Measurements from ENCODE around the gene MYF6. TPM values are rescaled to one million over a fixed set of nuclear protein-coding genes. Genes with fewer than 3 reads are reported as not detected.

Gene MYF6
- total and polyA plus RNA-seq, 2 experiments from 2014 or later: 0.30 TPM; not detected in 1

- H3K4me2 ChIP-seq: no peak overlapping the region
- H3K9me2 ChIP-seq (replicated peaks; ENCODE audit: insufficient read depth): no peaks in the 10 kb centered on the region
- no peak overlapping the region for H3K4me3 ChIP-seq
- 59% methylated on average over 20 of the region's 20 CpGs for WGBS (ENCODE audit: low lambda C conversion rate, missing lambda C conversion rate)
- H3K9me3 ChIP-seq (ENCODE audit: low read depth): no peaks in the 10 kb centered on the region
- peaks cover 74% of the 10 kb centered on the region for H3K27me3 ChIP-seq
- no peaks in the 10 kb centered on the region for H3K79me2 ChIP-seq
- H3K36me3 ChIP-seq (replicated peaks; ENCODE audit: insufficient read depth, low read depth): no peaks in the 10 kb centered on the region
- no peaks in the 10 kb centered on the region for H4K20me1 ChIP-seq (ENCODE audit: insufficient read depth, poor library complexity, severe bottlenecking)
- H3K27ac ChIP-seq: no peak overlapping the region
- no peak overlapping the region for H2AFZ ChIP-seq
- peak; percentile 41 for TF ChIP-seq CTCF (IDR thresholded peaks at IDR 0.05; ENCODE audit: poor library complexity)
- no peak for TF ChIP-seq EZH2 (IDR thresholded peaks at IDR 0.05; ENCODE audit: borderline replicate concordance)
- peak; percentile 19 for DNase-seq (ENCODE audit: low spot score)
- H3K4me1 ChIP-seq (ENCODE audit: insufficient read depth): no peaks in the 10 kb centered on the region
Measured at GRCh38 chr12:80709811-80710726, 2.6 kb downstream of the MYF6 start.

GRCh38 chr12:80710727-80711449 is 3.5 kb downstream of the MYF6 start:
- DNase-seq (ENCODE audit: low spot score): no peak
- no peak overlapping the region for H3K4me2 ChIP-seq
- peaks cover 82% of the 10 kb centered on the region for H3K27me3 ChIP-seq

GRCh38 chr12:80711866-80712265 is 4.4 kb downstream of the MYF6 start:
- TF ChIP-seq EZH2phosphoT487 (IDR thresholded peaks at IDR 0.05; ENCODE audit: low read depth, severe bottlenecking, unreplicated experiment) (no peak), EZH2 (IDR thresholded peaks at IDR 0.05; ENCODE audit: borderline replicate concordance) (no peak), CTCF (IDR thresholded peaks at IDR 0.05; ENCODE audit: poor library complexity) (no peak)
- Histone ChIP-seq H3K36me3 (replicated peaks; ENCODE audit: insufficient read depth, low read depth) (no peaks in the 10 kb centered on the region), H3K4me1 (ENCODE audit: insufficient read depth) (no peaks in the 10 kb centered on the region), H3K79me2 (no peaks in the 10 kb centered on the region), H4K20me1 (ENCODE audit: insufficient read depth, poor library complexity, severe bottlenecking) (no peaks in the 10 kb centered on the region), H3K4me2 (no peak overlapping the region), H3K27ac (no peak overlapping the region), H3K9me3 (ENCODE audit: low read depth) (no peaks in the 10 kb centered on the region), H3K27me3 (peaks cover 82% of the 10 kb centered on the region), H2AFZ (no peak overlapping the region), H3K9me2 (replicated peaks; ENCODE audit: insufficient read depth) (no peaks in the 10 kb centered on the region), H3K4me3 (no peak overlapping the region)
- no peak for DNase-seq (ENCODE audit: low spot score)
- 62% methylated on average over 1 of the region's 1 CpG for WGBS (ENCODE audit: low lambda C conversion rate, missing lambda C conversion rate)

More at GRCh38 chr12:80710727-80711449, 3.5 kb downstream of the MYF6 start:
- Histone ChIP-seq H3K36me3 (replicated peaks; ENCODE audit: insufficient read depth, low read depth) (no peaks in the 10 kb centered on the region), H3K4me3 (no peak overlapping the region), H3K9me2 (replicated peaks; ENCODE audit: insufficient read depth) (no peaks in the 10 kb centered on the region), H3K27ac (no peak overlapping the region), H4K20me1 (ENCODE audit: insufficient read depth, poor library complexity, severe bottlenecking) (no peaks in the 10 kb centered on the region), H3K4me1 (ENCODE audit: insufficient read depth) (no peaks in the 10 kb centered on the region), H3K9me3 (ENCODE audit: low read depth) (no peaks in the 10 kb centered on the region), H3K79me2 (no peaks in the 10 kb centered on the region), H2AFZ (no peak overlapping the region)
- 91% methylated on average over 1 of the region's 1 CpG for WGBS (ENCODE audit: low lambda C conversion rate, missing lambda C conversion rate)
- TF ChIP-seq EZH2phosphoT487 (IDR thresholded peaks at IDR 0.05; ENCODE audit: low read depth, severe bottlenecking, unreplicated experiment) (no peak), EZH2 (IDR thresholded peaks at IDR 0.05; ENCODE audit: borderline replicate concordance) (no peak), CTCF (IDR thresholded peaks at IDR 0.05; ENCODE audit: poor library complexity) (no peak)
